K562 (cell line): ENCODE measurements around the gene HTR2B. TPM values are rescaled to one million over a fixed set of nuclear protein-coding genes. Genes with fewer than 3 reads are reported as not detected.

ENCODE experiments used
- ATAC-seq: fragments of 200-7000 bp; cut with Tn5 transposase; 3 replicates; pipeline ENCODE4 v1.9.1; 2020; ENCODE audit warnings: moderate library complexity
- BruUV-seq: library from RNA; stranded (reverse); fragments of 400-500 nt; replicated peaks from 2 replicates; lab custom pipeline; 2021; lab: Mats Ljungman, UMichigan
- CTCF ChIA-PET: fragments of 300-600 bp; formaldehyde crosslinking; extraction: SDS; loops from one replicate; lab custom pipeline; 2021; ENCODE audit warnings: low intra/inter-chr PET ratio; lab: Yijun Ruan, JAX
- POLR2A ChIA-PET: fragments of 300-600, 350-650 bp; sonication (Branson Sonifier 250); formaldehyde crosslinking; extraction: SDS; loops from one replicate; lab custom pipeline; 2021; ENCODE audit warnings: antibody characterized with exemption, inconsistent platforms; lab: Yijun Ruan, JAX
- DNase-seq, 4 experiments: peaks; one replicate each; pipeline versions ENCODE4 v3.0.0 to v3.0.0-alpha.2; 2011 to 2018; ENCODE audit warnings: low spot score in 3 of 4, mixed read lengths in 3 of 4; ENCODE audit errors: extremely low read depth in 1 of 4
- FAIRE-seq: peaks from 2 replicates; lab custom pipeline; 2011; peaks lifted over from hg19 to GRCh38; lab: Jason Lieb, UNC
- H2AFZ ChIP-seq: 2 replicates; pipeline ENCODE4 v1.6.0; 2011; ENCODE audit warnings: low read depth, low read length, control low read depth, inconsistent platforms
- H3K27ac ChIP-seq: fragments of 200-600 bp; 3 replicates; pipeline ENCODE4 v1.8.0; 2011; ENCODE audit warnings: low read depth, mild to moderate bottlenecking, control low read depth, inconsistent platforms, low read length, moderate library complexity, mixed read lengths; ENCODE audit errors: extremely low read depth
- H3K27me3 ChIP-seq, 2 experiments: fragments of 300-600 bp in 1 of 2; 2 replicates in 1 of 2; 3 replicates in 1 of 2; pipeline versions ENCODE4 v1.6.0 to v1.8.0; 2011; ENCODE audit warnings: inconsistent platforms in 2 of 2, low read length in 2 of 2, mild to moderate bottlenecking in 1 of 2, mixed read lengths in 1 of 2, moderate library complexity in 1 of 2; ENCODE audit not compliant: control insufficient read depth in 2 of 2, insufficient read depth in 2 of 2
- H3K36me3 ChIP-seq: fragments of 300-600 bp; 3 replicates; pipeline ENCODE4 v1.8.0; 2011; ENCODE audit warnings: mild to moderate bottlenecking, low read length, inconsistent platforms; ENCODE audit not compliant: control insufficient read depth, insufficient read depth
- H3K4me1 ChIP-seq, 2 experiments: fragments of 200-600 bp in 1 of 2; replicated peaks in 1 of 2; 2 replicates in 1 of 2; 3 replicates in 1 of 2; pipeline versions ENCODE4 v1.5.1 to v1.8.0; 2011; ENCODE audit warnings: inconsistent platforms in 2 of 2, low read length in 2 of 2, mild to moderate bottlenecking in 1 of 2, mixed read lengths in 1 of 2, moderate library complexity in 1 of 2; ENCODE audit not compliant: control insufficient read depth in 2 of 2, insufficient read depth in 2 of 2
- H3K4me2 ChIP-seq: 2 replicates; pipeline ENCODE4 v1.6.1; 2011; ENCODE audit warnings: low read length, control low read depth, inconsistent platforms, mixed read lengths; ENCODE audit not compliant: insufficient read depth
- H3K4me3 ChIP-seq: fragments of 200-600 bp; sonication (generic), shearing (Covaris generic); 2 replicates; pipeline ENCODE4 v1.5.1; 2016; ENCODE audit warnings: control low read depth, inconsistent platforms
- H3K79me2 ChIP-seq: fragments of 200-600 bp; 3 replicates; pipeline ENCODE4 v1.8.0; 2011; ENCODE audit warnings: low read length, inconsistent platforms; ENCODE audit not compliant: control insufficient read depth, insufficient read depth
- H3K9ac ChIP-seq, 2 experiments: 2 replicates each; pipeline versions ENCODE4 v1.6.0 to v1.6.1; 2011; ENCODE audit warnings: low read depth in 2 of 2, low read length in 2 of 2, control low read depth in 1 of 2, inconsistent platforms in 1 of 2, mild to moderate bottlenecking in 1 of 2, mixed read lengths in 1 of 2; ENCODE audit not compliant: insufficient read depth in 1 of 2
- H3K9me1 ChIP-seq: one replicate; pipeline ENCODE4 v1.6.0; 2011; ENCODE audit warnings: inconsistent platforms, mild to moderate bottlenecking, low read length, moderate library complexity; ENCODE audit not compliant: control insufficient read depth, insufficient read depth
- H3K9me3 ChIP-seq: replicated peaks from 2 replicates; pipeline ENCODE4 v1.5.1; 2011; ENCODE audit warnings: low read depth, low read length, inconsistent platforms; ENCODE audit not compliant: control insufficient read depth, insufficient read depth
- H4K20me1 ChIP-seq: replicated peaks from 2 replicates; pipeline ENCODE4 v1.6.1; 2011; ENCODE audit warnings: low read length, inconsistent platforms, mixed read lengths; ENCODE audit not compliant: control insufficient read depth, insufficient read depth
- CBX3 ChIP-seq, 2 experiments: IDR thresholded peaks; 1 replicate in 1 of 2; 2 replicates in 1 of 2; pipeline ENCODE4 v1.6.1; 2012; ENCODE audit warnings: inconsistent platforms in 2 of 2, low read length in 2 of 2, borderline replicate concordance in 1 of 2, control low read depth in 1 of 2
- KDM4B ChIP-seq, 2 experiments: fragments of 450-650 bp in 1 of 2; sonication (generic) in 1 of 2; IDR thresholded peaks; 2 replicates each; pipeline ENCODE4 v1.6.1; 2016 to 2017; ENCODE audit warnings: borderline replicate concordance in 2 of 2, antibody characterized with exemption in 1 of 2, low read depth in 1 of 2, mild to moderate bottlenecking in 1 of 2
- MTF1 ChIP-seq: fragments of 250-450 bp; sonication (Bioruptor Pico); IDR thresholded peaks from 2 replicates; pipeline ENCODE4 v1.9.0; 2021; ENCODE audit warnings: moderate library complexity, mild to moderate bottlenecking, inconsistent platforms, borderline replicate concordance
- NCOA6 ChIP-seq: fragments of 450-650 bp; IDR thresholded peaks from 2 replicates; pipeline ENCODE4 v1.6.1; 2017; ENCODE audit warnings: mild to moderate bottlenecking
- PURB ChIP-seq: sonication (generic); formaldehyde crosslinking; IDR thresholded peaks from 2 replicates; pipeline ENCODE4 v1.9.0; 2021; ENCODE audit warnings: low read depth, mild to moderate bottlenecking, missing genetic modification reagents
- SPI1 ChIP-seq: IDR thresholded peaks from 2 replicates; pipeline ENCODE4 v1.6.1; 2011; ENCODE audit warnings: low read depth, low read length, control low read depth, borderline replicate concordance
- THRAP3 ChIP-seq: fragments of 450-650 bp; IDR thresholded peaks from 2 replicates; pipeline ENCODE4 v1.6.1; 2016; ENCODE audit warnings: mild to moderate bottlenecking, inconsistent platforms, borderline replicate concordance
- ZBTB40 ChIP-seq, 2 experiments: fragments of 450-650 bp in 1 of 2; sonication (generic) in 1 of 2; formaldehyde crosslinking in 1 of 2; IDR thresholded peaks; 2 replicates each; pipeline versions ENCODE4 v1.7.1 to v1.9.0; 2016 to 2022; ENCODE audit warnings: inconsistent platforms in 1 of 2, mild to moderate bottlenecking in 1 of 2, missing genetic modification reagents in 1 of 2
- ZFP36 ChIP-seq: fragments of 150-350 bp; IDR thresholded peaks from 2 replicates; pipeline ENCODE4 v1.6.1; 2018; ENCODE audit warnings: low read length, low read depth; ENCODE audit not compliant: partially characterized antibody
- WGBS: fragments of 100-300 bp; shearing (Covaris generic); methylation state at CpG from one replicate; pipeline ENCODE4 v1.1.6; 2016; ENCODE audit warnings: low coverage, mixed read lengths; ENCODE audit not compliant: insufficient coverage; ENCODE audit errors: missing lambda C conversion rate; 5-methylcytosine and 5-hydroxymethylcytosine counted together
- in situ Hi-C: fragments of 300-500 bp; cut with MboI; formaldehyde crosslinking; loops from 4 replicates; pipeline ENCODE4 v1.15.0; 2018; ENCODE audit warnings: inconsistent platforms, mixed read lengths
- intact Hi-C: fragments of 100-400 bp; cut with micrococcal nuclease; formaldehyde crosslinking; loops from 2 replicates; pipeline ENCODE4 v1.14.2; 2022
- polyA plus RNA-seq, 8 experiments: library from polyadenylated mRNA; depleted of rRNA in 4 of 8; stranded (reverse) in 5 of 8; unstranded in 3 of 8; fragments of >200 nt; fragmentation: Nextera tagmentation in 2 of 8; fragmentation: Illumina TruSeq in 1 of 8; extraction: Ambion mirVana in 2 of 8; extraction: Trizol in 1 of 8; gene quantifications; 2 replicates each; pipeline versions ENCODE4 v1.2.1 to v1.2.3, GENCODE V29; 2011 to 2014; ENCODE audit warnings: inconsistent platforms in 1 of 8, missing spikeins in 1 of 8
- total RNA-seq, 7 experiments: library from RNA; depleted of rRNA in 6 of 7; stranded (reverse); fragments of >200 nt in 6 of 7; fragmentation: Illumina TruSeq in 2 of 7; extraction: Trizol in 2 of 7; gene quantifications; 2 replicates each; pipeline versions ENCODE4 v1.2.1 to v1.2.3, GENCODE V29; 2011 to 2021; ENCODE audit warnings: low replicate concordance in 1 of 7

HTR2B gene
- total and polyA plus RNA-seq, 9 of the 15 experiments (the other 6 are each of a cell fraction or from before 2014, with no cell fraction given): not detected

- FAIRE-seq (no peak), ATAC-seq (no peak), DNase-seq (no peak)
- intact Hi-C loops (no loop called here), in situ Hi-C loops (no loop called here)
- H3K9ac ChIP-seq: no peak overlapping the region
- peaks cover 5% of the 10 kb centered on the region; the same call in 1 of the 3 replicates for H3K79me2 ChIP-seq
- ChIA-PET CTCF (no interaction called here), POLR2A (interaction anchor here (0.9 to 1.1 kb wide), 2 partner anchors 13 to 50 kb away, joined by 3 read pairs; no protein-coding TSS in a partner anchor)
- peaks cover 28% of the 10 kb centered on the region; the same call in 1 of the 3 replicates for H3K36me3 ChIP-seq
- no peaks in the 10 kb centered on the region for H3K9me3 ChIP-seq
- no peaks in the 10 kb centered on the region for H3K4me1 ChIP-seq
- no peak overlapping the region for H3K4me3 ChIP-seq
- no peak overlapping the region for H3K27ac ChIP-seq
- H3K27me3 ChIP-seq: no peaks in the 10 kb centered on the region
- H2AFZ ChIP-seq: no peak overlapping the region
- 96% methylated on average over 8 of the region's 8 CpGs for WGBS
- H3K9me1 ChIP-seq: no peaks in the 10 kb centered on the region
- no TSS peak for BruUV-seq
- H3K4me2 ChIP-seq: no peak overlapping the region
- H4K20me1 ChIP-seq: no peaks in the 10 kb centered on the region
- TF ChIP-seq CBX3 (IDR thresholded peaks at IDR 0.05; ENCODE audit: borderline replicate concordance in 1 of 2, low read length in 2 of 2) (no peak), MTF1 (no peak), NCOA6 (no peak), THRAP3 (no peak), SPI1 (no peak), ZFP36 (no peak), ZBTB40 (IDR thresholded peaks at IDR 0.05) (no peak), ZBTB40 (CRISPR knock-in tag; IDR thresholded peaks at IDR 0.05) (no peak), PURB (CRISPR knock-in tag) (no peak), KDM4B (IDR thresholded peaks at IDR 0.05; ENCODE audit: borderline replicate concordance in 2 of 2, low read depth in 1 of 2) (no peak)
- TF ChIP-seq, all 486 proteins: peak for 0
Observed at GRCh38 chr2:231138699-231139098, 13.9 kb upstream of the HTR2B start.
